ENCODE results near the gene ALDH3B2. TPM values are rescaled to one million over a fixed set of nuclear protein-coding genes. Genes with fewer than 3 reads are reported as not detected.
"Not testable (repeated sequence)": the region's sequence is repeated elsewhere in the genome, so short reads cannot be mapped to it uniquely, and the experiment has no call there.

The ALDH3B2 gene
- total RNA-seq, 8 experiments from 2014 or later = 0.08 to 0.57 (median 0.15) TPM; not detected in 4

GRCh38 chr11:67699521-67699920 is 25.1 kb upstream of the ALDH3B2 start:
- in situ Hi-C loops (cut with MboI; ENCODE audit: low pct_unique_long_range_greater_than_20kb in 2 of 9, low sequenced_read_pairs in 9 of 9, unreplicated experiment in 9 of 9) = loop anchor here in 1 of 9 experiments (25.0 kb wide), 1 partner anchor 88 kb away; no protein-coding TSS in a partner anchor
- H3K4me1 ChIP-seq (replicated peaks in 1 of 2) = no peaks in the 10 kb centered on the region
- H3K4me3 ChIP-seq = no peak overlapping the region
- no peak for ATAC-seq (replicated peaks in 6 of 8)
- H3K27ac ChIP-seq = no peak overlapping the region
- 10 to 93% (median 80%) methylated on average over 1 to 5 of the region's 10 CpGs; no CpG with 5 or more reads in 1 of the 10 experiments for WGBS, 10 experiments

- H3K27ac ChIP-seq = no peak overlapping the region
- ATAC-seq (replicated peaks in 6 of 8) = peak in 3 of 8 experiments; percentile 70 to 93 (median 81)
- 39 to 91% (median 67%) methylated on average over 2 to 4 of the region's 6 CpGs; no CpG with 5 or more reads in 5 of the 10 experiments for WGBS, 10 experiments
- no peak overlapping the region for H3K4me3 ChIP-seq
- in situ Hi-C loops (cut with MboI; ENCODE audit: low pct_unique_long_range_greater_than_20kb in 2 of 9, low sequenced_read_pairs in 9 of 9, unreplicated experiment in 9 of 9) = loop anchor here in 1 of 9 experiments (25.0 kb wide), 1 partner anchor 89 kb away; no protein-coding TSS in a partner anchor
- H3K4me1 ChIP-seq (replicated peaks in 1 of 2) = no peaks in the 10 kb centered on the region
Measured at GRCh38 chr11:67698247-67698646, 23.8 kb upstream of the ALDH3B2 start.

GRCh38 chr11:67697846-67698245 is 23.4 kb upstream of the ALDH3B2 start:
- H3K4me1 ChIP-seq (replicated peaks in 1 of 2) = no peaks in the 10 kb centered on the region
- WGBS, 10 experiments = 0 to 100% (median 59%) methylated on average over 1 to 3 of the region's 4 CpGs; no CpG with 5 or more reads in 1 of the 10 experiments
- H3K4me3 ChIP-seq = no peak overlapping the region
- no peak overlapping the region for H3K27ac ChIP-seq
- ATAC-seq (replicated peaks in 6 of 8) = no peak
- in situ Hi-C loops (cut with MboI; ENCODE audit: low pct_unique_long_range_greater_than_20kb in 2 of 9, low sequenced_read_pairs in 9 of 9, unreplicated experiment in 9 of 9) = loop anchor here in 1 of 9 experiments (25.0 kb wide), 1 partner anchor 89 kb away; no protein-coding TSS in a partner anchor

GRCh38 chr11:67696998-67697397 is 22.6 kb upstream of the ALDH3B2 start:
- no peak for ATAC-seq (replicated peaks in 6 of 8)
- Histone ChIP-seq H3K4me1 (replicated peaks in 1 of 2) (no peaks in the 10 kb centered on the region), H3K4me3 (no peak overlapping the region), H3K27ac (no peak overlapping the region)
- WGBS, 10 experiments = 38 to 90% (median 79%) methylated on average over 1 to 4 of the region's 7 CpGs; no CpG with 5 or more reads in 4 of the 10 experiments
- in situ Hi-C loops (cut with MboI; ENCODE audit: low pct_unique_long_range_greater_than_20kb in 2 of 9, low sequenced_read_pairs in 9 of 9, unreplicated experiment in 9 of 9) = loop anchor here in 1 of 9 experiments (25.0 kb wide), 1 partner anchor 90 kb away; no protein-coding TSS in a partner anchor

- WGBS, 10 experiments = 36 to 94% (median 84%) methylated on average over 3 to 12 of the region's 12 CpGs
- Histone ChIP-seq H3K4me1 (replicated peaks in 1 of 2) (no peaks in the 10 kb centered on the region), H3K4me3 (no peak overlapping the region), H3K27ac (no peak overlapping the region)
- in situ Hi-C loops (cut with MboI; ENCODE audit: low pct_unique_long_range_greater_than_20kb in 2 of 9, low sequenced_read_pairs in 9 of 9, unreplicated experiment in 9 of 9) = loop anchor here in 1 of 9 experiments (25.0 kb wide), 1 partner anchor 92 kb away; no protein-coding TSS in a partner anchor
- ATAC-seq (replicated peaks in 6 of 8) = no peak
Measured at GRCh38 chr11:67695606-67696005, 21.2 kb upstream of the ALDH3B2 start.

- 43 to 100% (median 83%) methylated on average over 1 to 28 of the region's 28 CpGs for WGBS, 10 experiments
- no peak for ATAC-seq (replicated peaks in 6 of 8)
- Histone ChIP-seq H3K4me1 (replicated peaks in 1 of 2) (no peaks in the 10 kb centered on the region), H3K4me3 (no peak overlapping the region), H3K27ac (no peak overlapping the region)
- in situ Hi-C loops (cut with MboI; ENCODE audit: low pct_unique_long_range_greater_than_20kb in 2 of 9, low sequenced_read_pairs in 9 of 9, unreplicated experiment in 9 of 9) = loop anchor here in 1 of 9 experiments (25.0 kb wide), 1 partner anchor 92 kb away; no protein-coding TSS in a partner anchor
Measured at GRCh38 chr11:67694875-67695555, 20.6 kb upstream of the ALDH3B2 start.

GRCh38 chr11:67691149-67691548 is 16.7 kb upstream of the ALDH3B2 start:
- Histone ChIP-seq H3K27ac (no peak overlapping the region), H3K4me3 (no peak overlapping the region), H3K4me1 (replicated peaks in 1 of 2) (no peaks in the 10 kb centered on the region)
- in situ Hi-C loops (cut with MboI; ENCODE audit: low pct_unique_long_range_greater_than_20kb in 2 of 9, low sequenced_read_pairs in 9 of 9, unreplicated experiment in 9 of 9) = loop anchor here in 1 of 9 experiments (25.0 kb wide), 1 partner anchor 96 kb away; no protein-coding TSS in a partner anchor
- ATAC-seq (replicated peaks in 6 of 8) = no peak
- 0 to 60% (median 0%) methylated on average over 1 to 2 of the region's 2 CpGs; no CpG with 5 or more reads in 1 of the 10 experiments for WGBS, 10 experiments

- H3K4me3 ChIP-seq = no peak overlapping the region
- WGBS, 10 experiments = 29 to 100% (median 87%) methylated on average over 2 to 4 of the region's 4 CpGs; no CpG with 5 or more reads in 1 of the 10 experiments
- no peaks in the 10 kb centered on the region for H3K4me1 ChIP-seq (replicated peaks in 1 of 2)
- in situ Hi-C loops (cut with MboI; ENCODE audit: low pct_unique_long_range_greater_than_20kb in 2 of 9, low sequenced_read_pairs in 9 of 9, unreplicated experiment in 9 of 9) = loop anchor here in 1 of 9 experiments (25.0 kb wide), 1 partner anchor 98 kb away; no protein-coding TSS in a partner anchor
- no peak overlapping the region for H3K27ac ChIP-seq
- ATAC-seq (replicated peaks in 6 of 8) = no peak
Measured at GRCh38 chr11:67689178-67689577, 14.8 kb upstream of the ALDH3B2 start.

- no peak for ATAC-seq (replicated peaks in 6 of 8)
- no peak overlapping the region for H3K4me3 ChIP-seq
- H3K4me1 ChIP-seq (replicated peaks in 1 of 2) = no peaks in the 10 kb centered on the region
- WGBS, 10 experiments = 40 to 100% (median 100%) methylated on average over 1 of the region's 2 CpGs; no CpG with 5 or more reads in 6 of the 10 experiments
- H3K27ac ChIP-seq = no peak overlapping the region
- in situ Hi-C loops (cut with MboI; ENCODE audit: low pct_unique_long_range_greater_than_20kb in 2 of 9, low sequenced_read_pairs in 9 of 9, unreplicated experiment in 9 of 9) = loop anchor here in 1 of 9 experiments (25.0 kb wide), 1 partner anchor 99 kb away; no protein-coding TSS in a partner anchor
Measured at GRCh38 chr11:67687986-67688385, 13.6 kb upstream of the ALDH3B2 start.

GRCh38 chr11:67685641-67686332 is 11.4 kb upstream of the ALDH3B2 start:
- ATAC-seq (replicated peaks in 6 of 8); H3K27ac ChIP-seq; H3K4me1 ChIP-seq (replicated peaks in 1 of 2); H3K4me3 ChIP-seq: not testable (repeated sequence)
- in situ Hi-C loops (cut with MboI; ENCODE audit: low pct_unique_long_range_greater_than_20kb in 2 of 9, low sequenced_read_pairs in 9 of 9, unreplicated experiment in 9 of 9) = loop anchor here in 1 of 9 experiments (25.0 kb wide), 1 partner anchor 102 kb away; no protein-coding TSS in a partner anchor
- WGBS, 10 experiments = 0 to 87% (median 54%) methylated on average over 1 to 7 of the region's 8 CpGs

GRCh38 chr11:67682126-67683034 is 8.0 kb upstream of the ALDH3B2 start:
- in situ Hi-C loops (cut with MboI; ENCODE audit: low pct_unique_long_range_greater_than_20kb in 2 of 9, low sequenced_read_pairs in 9 of 9, unreplicated experiment in 9 of 9) = loop anchor here in 1 of 9 experiments (25.0 kb wide), 1 partner anchor 105 kb away; no protein-coding TSS in a partner anchor
- H3K4me3 ChIP-seq; H3K27ac ChIP-seq; ATAC-seq (replicated peaks in 6 of 8); H3K4me1 ChIP-seq (replicated peaks in 1 of 2): not testable (repeated sequence)
- WGBS, 10 experiments = 15 to 93% (median 60%) methylated on average over 1 to 12 of the region's 14 CpGs; no CpG with 5 or more reads in 1 of the 10 experiments
